Activated T-cell treated with anti-CD3 and anti-CD28 coated beads, Interleukin-2, amount 50 U/mL, for 1 hour (primary cell): ENCODE data around the gene EME2.

Experiments
- DNase-seq: peaks from one replicate; pipeline ENCODE4 v3.0.0-alpha.2; 2020

Gene EME2

DNA sequence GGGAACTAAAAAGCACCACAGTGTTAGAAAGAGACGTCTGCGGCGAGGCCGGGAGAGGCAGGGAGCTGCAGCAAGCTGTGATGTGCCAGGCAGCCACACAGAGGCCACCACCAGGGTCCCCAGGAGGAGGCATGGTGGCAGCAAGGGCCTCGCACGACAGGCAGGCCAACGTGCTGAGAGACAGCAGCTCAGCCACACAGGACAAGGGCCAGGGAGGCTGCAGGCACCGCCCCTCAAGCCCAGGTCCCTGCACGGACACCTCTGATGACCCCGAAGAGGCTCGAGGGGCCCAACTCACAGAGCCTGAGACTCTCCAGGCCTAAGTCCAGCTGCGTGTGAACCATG, 48.3 kb downstream of the EME2 start:
- DNase-seq, result no peak

DNA sequence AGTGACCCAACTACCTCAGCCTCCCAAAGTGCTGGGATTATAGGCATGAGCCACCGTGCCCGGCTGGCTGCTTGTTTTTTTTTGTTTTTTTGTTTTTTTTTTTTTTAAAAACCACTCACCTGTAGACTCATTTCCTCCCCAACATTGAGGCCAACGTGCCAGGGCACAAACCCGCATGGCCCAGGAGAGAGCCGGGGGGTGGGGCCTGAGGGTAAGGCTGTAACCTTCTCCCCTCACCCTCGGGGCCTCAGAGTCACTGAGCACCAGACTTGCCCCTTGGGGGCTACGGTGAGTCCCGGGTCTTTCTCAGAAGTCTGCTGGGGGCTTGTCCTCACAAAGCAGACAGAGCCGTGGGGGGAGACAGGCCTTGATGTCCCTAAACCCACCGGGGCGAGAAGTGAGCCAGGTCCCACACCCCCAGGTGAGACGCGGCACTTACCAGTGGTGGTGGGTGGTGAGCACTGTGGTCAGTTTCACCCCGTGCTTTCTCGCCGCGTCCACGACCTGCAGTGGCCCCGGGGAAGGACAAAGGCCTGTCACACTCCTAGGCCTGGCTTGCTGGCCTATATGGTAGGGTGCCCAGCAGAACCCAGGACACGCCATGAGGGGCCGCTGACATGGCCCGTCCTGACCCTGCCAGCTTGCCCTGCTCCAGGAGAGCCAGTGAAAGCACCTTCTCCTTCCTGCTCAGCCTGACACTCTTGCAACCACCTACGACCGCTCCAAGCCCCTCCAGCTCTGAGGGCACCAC, 49.4 kb downstream of the EME2 start:
- no peak for DNase-seq

DNA sequence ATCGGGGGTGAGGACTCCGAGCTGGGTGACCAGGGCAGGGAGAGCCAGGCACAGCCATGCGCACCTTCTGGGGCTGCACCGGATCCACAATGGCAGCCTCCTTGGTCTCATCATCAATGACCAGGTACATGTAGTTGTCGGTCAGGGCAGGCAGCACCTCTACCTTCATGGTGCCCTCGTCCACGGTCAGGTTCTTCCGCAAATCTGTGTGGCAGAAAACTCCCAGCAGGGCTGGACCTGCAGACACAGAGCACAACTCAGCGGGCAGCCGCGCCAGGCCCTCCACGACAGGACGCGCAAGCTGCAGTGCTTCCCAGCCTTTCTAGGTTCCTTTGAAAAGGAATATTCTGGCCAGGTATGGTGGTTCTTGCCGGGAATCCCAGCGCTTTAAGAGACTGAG, 50.2 kb downstream of the EME2 start:
- DNase-seq, result no peak

DNA sequence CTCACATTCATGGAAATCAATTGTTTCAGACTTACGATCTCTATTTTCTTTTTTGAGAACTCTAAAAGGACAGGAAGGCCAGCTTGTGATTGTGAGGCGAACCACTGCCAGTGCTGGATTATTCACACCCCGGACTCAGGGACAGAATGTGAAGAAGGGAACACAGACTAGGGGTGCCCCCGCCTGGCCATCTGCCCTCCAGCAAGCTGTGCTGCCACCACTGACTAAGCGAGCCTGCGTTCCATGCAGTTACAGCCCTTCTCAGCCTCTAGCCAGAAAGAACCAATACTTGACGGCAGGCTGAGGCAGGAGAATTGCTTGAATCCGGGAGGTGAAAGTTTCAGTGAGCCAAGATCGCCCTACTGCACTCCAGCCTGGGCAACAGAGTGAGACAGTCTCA, 51.2 kb downstream of the EME2 start:
- no peak for DNase-seq

DNA sequence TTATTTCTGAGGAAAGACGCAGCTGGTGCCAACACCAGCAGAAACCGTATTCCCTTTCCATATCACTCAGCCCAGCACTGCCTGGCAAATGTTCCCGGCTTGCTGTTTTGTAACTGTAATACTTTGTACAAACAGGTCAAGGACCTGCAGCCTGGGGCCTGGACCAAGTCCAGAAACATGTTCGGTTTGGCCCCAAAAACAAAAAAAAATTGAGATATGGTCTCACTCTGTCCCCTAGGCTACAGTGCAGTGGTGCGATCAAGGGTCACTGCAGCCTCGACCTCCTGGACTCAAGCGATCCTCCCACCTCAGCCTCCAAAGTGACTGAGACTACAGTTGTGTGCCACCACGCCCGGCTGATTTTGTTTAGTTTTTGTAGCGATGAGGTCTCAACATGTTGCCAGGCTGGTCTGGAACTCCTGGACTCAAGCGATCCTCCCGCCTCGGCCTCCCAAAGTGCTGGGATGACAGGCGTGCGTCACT, 52.8 kb downstream of the EME2 start:
- no peak for DNase-seq
